Smooth muscle cell (in vitro differentiated cells): ENCODE results near the gene SNX24. TPM values are rescaled to one million over a fixed set of nuclear protein-coding genes. Genes with fewer than 3 reads are reported as not detected.
"Not testable (repeated sequence)": the region's sequence is repeated elsewhere in the genome, so short reads cannot be mapped to it uniquely, and the experiment has no call there.

Experiments
- DNase-seq: peaks from one replicate; lab custom pipeline; 2025; ENCODE audit not compliant: unreplicated experiment; lab: John Stamatoyannopoulos, UW
- H2AFZ ChIP-seq: fragments of 200-600 bp; sonication (generic); 2 replicates; pipeline ENCODE4 v1.6.0; 2016; ENCODE audit warnings: antibody characterized with exemption, low read depth, mild to moderate bottlenecking
- H3F3A ChIP-seq: fragments of 200-600 bp; sonication (generic); 2 replicates; pipeline ENCODE4 v1.6.0; 2017; ENCODE audit warnings: antibody characterized with exemption, low read depth
- H3K27ac ChIP-seq: fragments of 200-600 bp; sonication (generic); 2 replicates; pipeline ENCODE4 v1.5.1; 2016; ENCODE audit warnings: low read depth, mild to moderate bottlenecking
- H3K27me3 ChIP-seq: fragments of 200-600 bp; sonication (generic); 2 replicates; pipeline ENCODE4 v1.6.1; 2016; ENCODE audit warnings: low read depth, mild to moderate bottlenecking
- H3K36me3 ChIP-seq: fragments of 200-600 bp; sonication (generic); 2 replicates; pipeline ENCODE4 v1.5.1; 2016; ENCODE audit warnings: low read depth
- H3K4me1 ChIP-seq: fragments of 200-600 bp; sonication (generic); 2 replicates; pipeline ENCODE4 v1.5.1; 2016; ENCODE audit warnings: low read depth
- H3K4me2 ChIP-seq: fragments of 200-600 bp; sonication (generic); 2 replicates; pipeline ENCODE4 v1.6.0; 2016; ENCODE audit warnings: mild to moderate bottlenecking
- H3K4me3 ChIP-seq: fragments of 200-600 bp; sonication (generic); 2 replicates; pipeline ENCODE4 v1.5.1; 2016; ENCODE audit warnings: mild to moderate bottlenecking
- H3K79me2 ChIP-seq: fragments of 200-600 bp; sonication (generic); 2 replicates; pipeline ENCODE4 v1.6.0; 2016; ENCODE audit warnings: low read depth, mild to moderate bottlenecking
- H3K9ac ChIP-seq: fragments of 200-600 bp; sonication (generic); 2 replicates; pipeline ENCODE4 v1.6.0; 2016; ENCODE audit warnings: low read depth
- H3K9me3 ChIP-seq: fragments of 200-600 bp; sonication (generic); replicated peaks from 2 replicates; pipeline ENCODE4 v1.5.1; 2016; ENCODE audit warnings: low read depth
- H4K20me1 ChIP-seq: fragments of 200-600 bp; sonication (generic); 2 replicates; pipeline ENCODE4 v1.6.0; 2016; ENCODE audit warnings: low read depth
- WGBS: methylation state at CpG from one replicate; pipeline ENCODE4 v1.1.7; 2016; ENCODE audit warnings: low lambda C conversion rate; 5-methylcytosine and 5-hydroxymethylcytosine counted together
- polyA plus RNA-seq: library from polyadenylated mRNA; unstranded; fragments of >200 nt; fragmentation: Nextera tagmentation; extraction: Ambion mirVana; gene quantifications from 2 replicates; pipeline ENCODE4 v1.2.1, GENCODE V29; 2016
- total RNA-seq: library from RNA; depleted of rRNA; stranded (reverse); fragments of >200 nt; gene quantifications from 2 replicates; pipeline ENCODE4 v1.2.3, GENCODE V29; 2014
- TF ChIP-seq, protein P1 (sequence below): fragments of 200-600 bp; sonication (generic); IDR thresholded peaks from 2 replicates; pipeline ENCODE4 v1.5.1; 2017; ENCODE audit warnings: borderline replicate concordance, mild to moderate bottlenecking, antibody characterized with exemption; ENCODE audit not compliant: insufficient read depth, poor library complexity, severe bottlenecking

SNX24 gene
- total and polyA plus RNA-seq, 2 experiments from 2014 or later = 15.3 to 44.9 TPM

DNA sequence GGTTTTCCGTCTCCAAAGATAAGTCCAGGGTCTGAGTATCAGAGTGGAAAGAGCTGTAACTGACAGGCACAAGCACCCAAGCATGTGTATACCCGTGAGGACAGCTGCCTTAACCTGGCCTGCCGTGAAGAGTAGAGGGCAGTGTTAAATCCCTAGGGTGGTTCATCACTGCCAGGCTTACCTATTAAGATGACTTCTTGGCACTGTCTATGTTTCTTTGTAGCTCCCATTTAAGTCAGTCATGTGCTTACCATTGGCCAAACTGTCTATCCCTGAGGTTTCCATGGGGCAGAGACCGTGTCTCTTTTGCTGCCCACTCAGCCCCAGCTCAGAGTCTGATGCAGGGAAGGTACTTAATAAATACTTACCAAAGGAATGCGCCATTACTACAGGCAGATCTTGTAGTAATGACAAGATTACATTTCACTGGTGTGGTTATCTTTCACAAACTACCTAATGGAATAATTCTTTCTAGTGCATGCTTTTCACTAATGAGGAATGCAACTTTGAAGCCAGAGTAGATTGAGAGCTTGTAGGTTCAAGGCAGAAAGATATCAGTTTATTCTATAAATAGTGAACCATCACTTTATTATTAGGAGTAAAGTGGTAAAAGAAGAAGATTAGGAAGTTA is 64.2 kb downstream of the SNX24 start:
- H3K79me2 ChIP-seq = peaks cover 7% of the 10 kb centered on the region
- TF ChIP-seq, protein P1, sequence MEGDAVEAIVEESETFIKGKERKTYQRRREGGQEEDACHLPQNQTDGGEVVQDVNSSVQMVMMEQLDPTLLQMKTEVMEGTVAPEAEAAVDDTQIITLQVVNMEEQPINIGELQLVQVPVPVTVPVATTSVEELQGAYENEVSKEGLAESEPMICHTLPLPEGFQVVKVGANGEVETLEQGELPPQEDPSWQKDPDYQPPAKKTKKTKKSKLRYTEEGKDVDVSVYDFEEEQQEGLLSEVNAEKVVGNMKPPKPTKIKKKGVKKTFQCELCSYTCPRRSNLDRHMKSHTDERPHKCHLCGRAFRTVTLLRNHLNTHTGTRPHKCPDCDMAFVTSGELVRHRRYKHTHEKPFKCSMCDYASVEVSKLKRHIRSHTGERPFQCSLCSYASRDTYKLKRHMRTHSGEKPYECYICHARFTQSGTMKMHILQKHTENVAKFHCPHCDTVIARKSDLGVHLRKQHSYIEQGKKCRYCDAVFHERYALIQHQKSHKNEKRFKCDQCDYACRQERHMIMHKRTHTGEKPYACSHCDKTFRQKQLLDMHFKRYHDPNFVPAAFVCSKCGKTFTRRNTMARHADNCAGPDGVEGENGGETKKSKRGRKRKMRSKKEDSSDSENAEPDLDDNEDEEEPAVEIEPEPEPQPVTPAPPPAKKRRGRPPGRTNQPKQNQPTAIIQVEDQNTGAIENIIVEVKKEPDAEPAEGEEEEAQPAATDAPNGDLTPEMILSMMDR = no peak
- 67% methylated on average over 5 of the region's 5 CpGs for WGBS

DNA sequence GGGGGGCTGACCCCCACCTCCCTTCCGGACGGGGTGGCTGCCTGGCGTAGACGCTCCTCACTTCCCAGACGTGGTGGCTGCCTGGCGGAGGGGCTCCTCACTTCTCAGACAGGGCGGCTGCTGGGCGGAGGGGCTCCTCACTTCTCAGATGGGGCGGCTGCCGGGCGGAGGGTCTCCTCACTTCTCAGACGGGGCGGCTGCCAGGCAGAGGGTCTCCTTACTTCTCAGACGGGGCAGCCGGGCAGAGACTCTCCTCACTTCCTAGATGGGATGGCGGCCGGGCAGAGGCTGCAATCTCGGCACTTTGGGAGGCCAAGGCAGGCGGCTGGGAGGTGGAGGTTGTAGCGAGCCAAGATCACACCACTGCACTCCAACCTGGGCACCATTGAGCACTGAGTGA is 68.0 kb downstream of the SNX24 start:
- not testable (repeated sequence) for H3K9me3 ChIP-seq, H3K36me3 ChIP-seq, H3K9ac ChIP-seq, H3K27me3 ChIP-seq, H3K4me3 ChIP-seq, DNase-seq, H3K27ac ChIP-seq, H3K4me2 ChIP-seq, H3K4me1 ChIP-seq, H2AFZ ChIP-seq
- Histone ChIP-seq H3K79me2 (peaks cover 21% of the 10 kb centered on the region), H3F3A (peaks cover 15% of the 10 kb centered on the region), H4K20me1 (peaks cover 16% of the 10 kb centered on the region)
- WGBS = 96% methylated on average over 14 of the region's 20 CpGs

More for the DNA sequence above, 64.2 kb downstream of the SNX24 start:
- peaks cover 14% of the 10 kb centered on the region for H3K4me1 ChIP-seq
- no peaks in the 10 kb centered on the region for H3K36me3 ChIP-seq
- peaks cover 11% of the 10 kb centered on the region for H3F3A ChIP-seq
- H3K9me3 ChIP-seq = no peaks in the 10 kb centered on the region
- H3K27me3 ChIP-seq = no peaks in the 10 kb centered on the region
- no peak overlapping the region for H3K4me2 ChIP-seq
- no peak overlapping the region for H3K9ac ChIP-seq
- no peak overlapping the region for H2AFZ ChIP-seq
- peak overlapping the region; percentile 90 for H3K27ac ChIP-seq
- H3K4me3 ChIP-seq = no peak overlapping the region
- H4K20me1 ChIP-seq = no peaks in the 10 kb centered on the region
- DNase-seq = no peak

DNA sequence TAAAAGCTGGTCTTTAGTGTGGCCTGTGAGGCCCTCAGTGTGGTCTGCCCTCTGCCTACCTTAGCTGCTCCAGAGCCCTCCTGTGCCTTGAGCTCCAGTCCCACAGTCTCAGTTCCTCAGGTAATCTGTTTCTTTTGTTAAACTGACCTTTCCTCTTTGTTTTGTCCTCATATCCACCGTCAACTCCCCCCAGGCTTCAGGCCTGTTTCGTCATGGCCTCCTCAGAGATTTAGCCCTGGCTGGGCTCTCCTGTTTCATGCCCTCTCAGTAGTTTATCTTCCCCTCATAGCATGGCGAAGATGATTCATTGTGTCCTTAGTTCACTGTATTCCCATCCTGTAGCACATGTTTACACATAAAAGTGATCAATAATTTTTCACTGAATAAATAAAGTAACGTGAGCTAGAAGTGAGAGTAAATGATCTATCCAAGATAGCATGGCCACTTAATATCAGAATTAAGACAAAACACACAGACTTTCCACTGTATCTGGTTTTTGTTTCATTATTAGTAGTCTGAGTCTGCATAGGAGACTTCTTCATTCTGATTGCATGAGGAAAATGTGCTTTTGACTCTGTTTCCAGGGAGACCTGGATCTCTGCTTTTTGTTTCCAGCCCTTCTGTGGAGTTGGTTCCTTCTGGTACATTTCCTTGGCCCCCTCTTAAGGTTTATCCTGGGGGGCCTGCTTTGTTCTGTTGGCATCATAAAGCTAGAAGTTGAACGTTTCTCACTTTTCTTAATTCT is 70.5 kb downstream of the SNX24 start:
- no peaks in the 10 kb centered on the region for H3K27me3 ChIP-seq
- H3K27ac ChIP-seq = peak overlapping the region; percentile 81
- TF ChIP-seq, protein P1 = no peak
- no peaks in the 10 kb centered on the region for H3K36me3 ChIP-seq
- 62% methylated on average over 5 of the region's 5 CpGs for WGBS
- H3K9me3 ChIP-seq = no peaks in the 10 kb centered on the region
- peak overlapping the region; percentile 51 for H3K4me2 ChIP-seq
- peak overlapping the region; percentile 80 for H3K9ac ChIP-seq
- H3K4me3 ChIP-seq = no peak overlapping the region
- H3F3A ChIP-seq = peaks cover 6% of the 10 kb centered on the region
- peaks cover 5% of the 10 kb centered on the region for H3K4me1 ChIP-seq
- H3K79me2 ChIP-seq = peaks cover 33% of the 10 kb centered on the region
- no peak for DNase-seq
- peaks cover 23% of the 10 kb centered on the region for H4K20me1 ChIP-seq
- no peak overlapping the region for H2AFZ ChIP-seq

DNA sequence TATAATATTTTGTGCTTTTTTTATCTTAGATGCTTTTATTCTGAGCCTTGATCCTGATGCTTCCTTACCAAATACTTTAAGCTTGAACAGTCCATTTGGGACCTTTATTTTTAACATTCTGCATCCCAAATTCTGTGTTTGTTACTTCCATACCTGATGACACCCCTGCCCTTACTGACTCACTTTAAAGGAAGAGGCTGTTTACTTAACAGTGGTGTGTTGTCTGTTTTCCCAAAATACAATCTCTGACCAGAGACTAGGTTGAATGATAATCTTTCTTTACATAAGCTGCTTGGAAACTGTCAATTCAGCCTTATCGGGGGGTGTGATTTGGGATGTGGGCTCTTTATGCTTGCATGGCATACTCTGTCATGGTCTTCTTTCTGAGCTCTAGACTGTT is 71.1 kb downstream of the SNX24 start:
- WGBS = 89% methylated on average over 1 of the region's 1 CpG
- H3K4me1 ChIP-seq = peaks cover 5% of the 10 kb centered on the region
- peaks cover 6% of the 10 kb centered on the region for H3F3A ChIP-seq
- no peak overlapping the region for H3K4me2 ChIP-seq
- TF ChIP-seq, protein P1 = no peak
- H3K36me3 ChIP-seq = no peaks in the 10 kb centered on the region
- H3K79me2 ChIP-seq = peaks cover 33% of the 10 kb centered on the region
- no peak overlapping the region for H3K4me3 ChIP-seq
- peaks cover 29% of the 10 kb centered on the region for H4K20me1 ChIP-seq
- peak overlapping the region; percentile 15 for H3K9ac ChIP-seq
- no peaks in the 10 kb centered on the region for H3K9me3 ChIP-seq
- no peak for DNase-seq
- H3K27me3 ChIP-seq = no peaks in the 10 kb centered on the region
- peak overlapping the region; percentile 81 for H3K27ac ChIP-seq
- H2AFZ ChIP-seq = no peak overlapping the region
